ENCODE data around the gene TRDN.

TRDN gene, protein sequence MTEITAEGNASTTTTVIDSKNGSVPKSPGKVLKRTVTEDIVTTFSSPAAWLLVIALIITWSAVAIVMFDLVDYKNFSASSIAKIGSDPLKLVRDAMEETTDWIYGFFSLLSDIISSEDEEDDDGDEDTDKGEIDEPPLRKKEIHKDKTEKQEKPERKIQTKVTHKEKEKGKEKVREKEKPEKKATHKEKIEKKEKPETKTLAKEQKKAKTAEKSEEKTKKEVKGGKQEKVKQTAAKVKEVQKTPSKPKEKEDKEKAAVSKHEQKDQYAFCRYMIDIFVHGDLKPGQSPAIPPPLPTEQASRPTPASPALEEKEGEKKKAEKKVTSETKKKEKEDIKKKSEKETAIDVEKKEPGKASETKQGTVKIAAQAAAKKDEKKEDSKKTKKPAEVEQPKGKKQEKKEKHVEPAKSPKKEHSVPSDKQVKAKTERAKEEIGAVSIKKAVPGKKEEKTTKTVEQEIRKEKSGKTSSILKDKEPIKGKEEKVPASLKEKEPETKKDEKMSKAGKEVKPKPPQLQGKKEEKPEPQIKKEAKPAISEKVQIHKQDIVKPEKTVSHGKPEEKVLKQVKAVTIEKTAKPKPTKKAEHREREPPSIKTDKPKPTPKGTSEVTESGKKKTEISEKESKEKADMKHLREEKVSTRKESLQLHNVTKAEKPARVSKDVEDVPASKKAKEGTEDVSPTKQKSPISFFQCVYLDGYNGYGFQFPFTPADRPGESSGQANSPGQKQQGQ

GRCh38 chr6:123636782-123637181 lies at the start of gene TRDN:
TRDN (minus strand) TSS chr6:123636950; CDS start chr6:123636775, 175 bp downstream.
- DNase-seq, result no peak

GRCh38 chr6:123681957-123682462 lies 45.3 kb upstream of the TRDN start:
- no peak for DNase-seq

DNA sequence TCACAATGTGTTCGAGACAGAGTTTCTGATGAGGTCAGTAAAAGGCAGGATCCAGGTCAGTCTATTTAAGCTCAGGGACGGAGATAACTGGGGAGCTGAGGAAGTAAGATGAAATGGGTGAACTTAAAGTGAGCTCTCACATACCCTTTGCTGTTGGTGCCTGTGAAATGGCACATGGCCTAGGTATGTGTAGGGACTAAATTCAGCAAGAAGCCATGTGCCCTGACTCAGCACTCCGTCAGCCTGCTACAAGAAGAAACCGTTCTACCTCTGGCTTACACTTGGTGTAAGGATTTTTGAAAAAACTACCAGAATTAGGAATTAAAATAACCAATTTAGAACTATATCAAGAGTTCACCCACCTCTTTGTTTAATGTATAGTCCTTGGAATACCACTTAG lies 41.1 kb upstream of the TRDN start:
- no peak for DNase-seq

DNA sequence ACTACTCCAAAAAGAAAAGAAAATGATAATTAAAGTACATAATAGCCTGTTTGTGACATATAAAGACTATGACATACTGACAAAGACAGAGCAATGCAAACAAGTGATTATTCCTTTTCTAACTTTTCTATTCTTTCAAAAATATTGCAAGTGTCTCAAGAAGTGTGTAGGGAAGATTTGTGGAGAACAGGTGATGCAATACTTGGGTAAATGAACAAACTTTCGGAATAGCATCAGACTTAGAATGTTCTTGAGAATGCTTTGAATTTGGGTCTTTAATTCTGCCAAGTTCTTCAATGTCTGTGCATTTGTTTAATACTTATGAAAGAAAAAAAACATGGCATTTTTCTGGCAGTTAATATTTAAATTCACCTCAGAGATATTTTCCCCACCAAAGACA lies 40.0 kb upstream of the TRDN start:
- no peak for DNase-seq

DNA sequence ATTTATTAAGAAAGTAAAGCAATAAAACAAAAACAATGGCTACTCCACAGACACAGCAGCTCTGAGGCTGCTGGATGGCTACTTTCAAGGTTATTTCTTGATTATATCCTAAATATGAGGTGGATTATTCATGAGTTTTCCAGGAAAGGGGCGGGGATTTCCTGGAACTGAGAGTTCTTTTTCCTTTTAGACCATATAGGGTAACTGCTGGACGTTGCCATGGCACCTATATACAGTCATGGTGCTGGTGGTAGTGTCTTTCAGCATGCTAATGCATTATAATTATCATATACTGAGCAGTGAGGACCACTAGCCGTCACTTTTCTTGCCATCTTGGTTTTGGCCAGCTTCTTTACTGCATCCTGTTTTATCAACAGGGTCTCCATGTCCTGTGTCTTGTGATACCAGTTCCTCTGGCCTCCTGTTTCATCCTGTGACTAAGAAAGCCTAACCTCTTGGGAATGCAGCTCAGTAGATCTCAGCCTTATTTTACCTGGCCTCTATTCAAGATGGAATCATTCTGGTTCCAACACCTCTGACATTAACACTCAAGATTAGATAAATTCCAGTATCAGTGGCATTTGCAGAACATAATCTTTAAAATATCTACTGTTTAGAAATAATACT lies 32.3 kb upstream of the TRDN start:
- DNase-seq, result no peak

DNA sequence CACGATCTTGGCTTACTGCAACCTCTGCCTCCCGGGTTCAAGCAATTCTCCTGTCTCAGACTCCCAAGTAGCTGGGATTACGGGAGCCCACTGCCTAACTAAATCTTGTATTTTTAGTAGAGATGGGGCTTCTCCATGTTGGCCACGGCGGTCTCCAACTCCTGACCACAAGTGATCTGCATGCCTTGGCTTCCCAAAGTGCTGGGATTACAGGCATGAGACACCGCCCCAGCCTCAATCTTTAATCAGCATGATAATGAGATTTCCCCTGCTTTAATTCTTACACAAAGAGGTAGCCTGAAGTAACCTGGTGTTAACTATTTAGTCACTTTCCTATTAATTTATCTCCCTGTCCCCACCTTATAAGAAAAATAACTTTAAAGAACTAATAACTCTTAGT lies 31.3 kb upstream of the TRDN start:
- DNase-seq, result no peak

DNA sequence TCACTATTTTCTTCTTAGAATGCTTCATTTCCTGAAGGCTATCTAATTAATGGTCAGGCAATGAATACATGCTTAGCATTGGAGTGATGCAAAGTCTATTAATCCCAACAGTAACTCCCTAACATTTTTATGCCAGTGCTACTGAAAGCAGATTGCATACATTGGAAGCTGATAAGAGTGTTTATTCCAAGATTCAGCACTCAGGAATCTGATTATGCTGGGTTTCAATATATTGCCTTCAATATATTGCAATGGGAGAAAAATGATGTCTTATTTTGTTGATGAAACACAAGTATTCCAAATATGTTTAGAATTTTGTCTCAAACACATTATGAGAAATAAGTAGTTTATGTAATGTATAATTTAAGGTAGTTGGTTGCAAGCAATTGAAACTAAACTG lies 26.7 kb upstream of the TRDN start:
- no peak for DNase-seq

DNA sequence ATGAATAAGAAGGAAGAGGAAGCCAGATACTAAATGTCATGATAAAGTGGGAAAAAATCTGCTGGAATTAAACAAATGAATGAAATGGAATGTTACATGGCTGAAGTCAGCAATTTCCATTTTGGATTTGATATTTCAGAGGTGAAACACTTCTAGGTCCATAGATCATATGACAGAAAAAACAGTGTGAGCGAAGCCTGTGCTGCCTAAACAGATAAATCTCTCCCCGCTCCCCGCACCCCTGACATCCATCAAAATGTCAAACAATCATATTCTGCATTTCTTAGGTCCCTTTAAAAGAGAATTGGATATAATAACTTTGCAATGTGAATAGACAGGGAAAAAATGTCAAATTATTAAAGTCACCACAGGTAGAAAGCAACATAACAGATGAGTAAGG lies 26.0 kb upstream of the TRDN start:
- no peak for DNase-seq

DNA sequence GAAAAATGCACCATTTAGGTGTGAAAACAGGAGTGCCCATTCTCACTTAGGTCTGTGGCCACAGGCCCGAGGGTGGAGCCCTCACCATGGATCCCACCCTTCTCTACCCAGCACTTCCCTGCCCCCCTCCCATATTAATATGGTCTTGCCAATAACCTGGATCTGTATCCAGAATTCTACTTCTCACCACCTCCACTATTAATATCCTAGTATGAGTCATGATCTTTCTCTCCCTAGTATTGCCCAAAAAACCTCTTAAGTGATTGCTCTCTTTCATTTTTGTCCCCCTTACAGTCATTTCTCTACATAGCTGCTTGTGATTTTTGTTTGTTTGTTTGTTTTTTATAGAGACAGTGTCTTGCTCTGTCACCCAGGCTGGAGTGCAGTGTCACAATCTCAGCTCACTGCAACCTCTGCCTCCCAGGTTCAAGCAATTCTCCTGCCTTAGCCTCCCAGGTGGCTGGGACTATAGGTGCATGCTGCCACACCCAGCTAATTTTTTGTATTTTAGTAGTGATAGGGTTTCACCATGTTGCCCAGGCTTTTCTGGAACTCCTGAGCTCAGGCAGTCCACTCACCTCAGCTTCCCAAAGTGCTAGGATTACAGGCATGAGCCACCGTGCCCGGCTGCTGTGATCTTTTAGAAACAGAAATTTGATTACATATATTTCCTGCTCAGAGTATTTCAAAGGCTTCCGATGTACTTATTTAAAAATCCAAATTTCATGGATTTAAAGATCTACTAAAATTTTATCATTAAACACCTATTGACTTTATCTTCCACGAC lies 24.5 kb upstream of the TRDN start:
- DNase-seq, result no peak

DNA sequence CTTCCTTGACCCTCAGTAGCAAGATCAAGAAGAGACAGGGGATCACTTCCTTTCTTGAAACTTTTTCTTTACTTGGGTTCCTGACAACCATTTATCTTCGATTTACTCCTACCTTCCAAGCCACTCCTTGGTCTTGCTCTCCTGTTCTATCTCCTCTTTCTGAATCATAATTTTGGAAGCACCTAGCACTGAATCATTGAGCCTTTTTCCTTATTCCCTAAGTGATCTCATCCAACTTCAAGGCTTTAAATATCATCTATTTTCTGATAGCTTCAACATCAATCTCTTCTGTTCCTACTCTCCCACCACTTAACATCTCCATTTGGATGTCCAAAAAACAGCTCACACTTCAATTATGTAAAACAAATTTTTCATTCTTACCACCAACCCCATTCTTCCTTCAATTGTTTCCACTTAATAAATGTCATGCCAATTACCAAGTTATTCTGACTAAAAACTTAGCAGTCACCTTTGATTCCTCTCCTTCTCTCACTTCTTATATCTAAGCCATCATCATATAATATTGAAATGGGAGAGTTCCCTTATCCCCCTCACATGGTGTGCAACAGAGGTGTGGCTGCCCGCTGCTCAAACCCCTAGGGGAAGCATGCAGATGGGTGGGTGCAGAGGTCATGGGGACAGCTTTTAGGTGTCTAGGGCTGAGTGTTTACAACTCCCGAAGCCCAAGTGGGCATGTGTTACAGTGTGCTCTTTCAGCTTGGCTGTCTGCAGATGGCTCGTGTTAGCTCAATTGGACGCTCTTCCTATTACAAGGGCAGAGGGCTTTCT lies 23.4 kb upstream of the TRDN start:
- DNase-seq, result no peak

DNA sequence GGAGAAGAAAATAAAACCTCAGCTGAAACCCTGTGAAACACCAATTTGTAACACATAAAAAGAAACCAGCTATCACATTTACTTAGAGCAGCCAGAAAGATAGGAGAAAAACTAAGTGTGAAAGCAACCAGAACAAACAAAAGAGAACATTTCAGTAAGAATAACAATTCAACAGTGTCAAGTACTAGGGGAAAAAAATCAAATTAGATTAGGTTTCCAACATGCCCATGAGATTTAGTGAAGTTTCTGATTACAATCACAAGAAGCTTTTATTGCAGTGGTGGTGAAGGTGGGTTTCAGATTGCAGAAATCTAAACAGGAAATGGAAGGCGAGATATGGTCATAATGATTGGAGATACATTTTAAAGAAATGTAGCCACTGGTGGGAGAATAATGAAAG lies 22.1 kb upstream of the TRDN start:
- no peak for DNase-seq

DNA sequence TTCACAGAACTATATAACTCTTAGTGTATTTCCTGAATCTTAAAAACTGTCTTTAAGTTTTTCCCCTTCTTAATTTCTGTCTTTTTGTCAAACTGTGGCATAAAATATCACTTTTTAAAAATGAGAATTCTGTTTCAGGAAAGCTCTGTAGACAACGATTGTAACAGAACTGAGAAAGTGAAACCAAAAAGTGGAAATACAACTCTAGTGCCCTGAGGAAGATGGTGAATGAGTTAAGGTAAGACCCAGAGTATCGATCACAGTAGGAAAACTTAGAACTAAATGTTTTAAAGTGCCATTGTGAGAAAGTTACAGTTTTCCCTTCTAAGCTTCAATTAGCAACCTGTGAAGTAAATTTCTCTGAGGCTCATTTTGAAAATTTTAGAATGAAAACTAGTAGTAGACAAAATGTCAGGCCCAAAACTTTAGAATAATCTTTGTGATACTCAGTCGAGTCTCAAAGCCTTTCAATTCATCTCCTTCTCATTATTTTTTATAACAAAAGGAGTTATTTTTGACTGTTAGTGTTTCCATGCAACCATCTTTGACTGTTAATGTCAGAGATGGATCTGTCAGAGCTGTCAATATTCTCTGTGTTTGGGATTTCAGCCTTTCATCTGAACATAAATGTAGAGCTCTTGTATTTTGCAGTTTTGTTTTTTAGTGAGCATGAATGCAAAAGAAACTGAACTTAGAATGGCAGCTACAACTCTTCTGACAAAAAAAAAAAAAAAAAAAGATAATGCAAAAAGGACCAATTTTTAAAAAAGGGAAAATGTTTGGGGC lies 19.0 kb upstream of the TRDN start:
- DNase-seq, result no peak

DNA sequence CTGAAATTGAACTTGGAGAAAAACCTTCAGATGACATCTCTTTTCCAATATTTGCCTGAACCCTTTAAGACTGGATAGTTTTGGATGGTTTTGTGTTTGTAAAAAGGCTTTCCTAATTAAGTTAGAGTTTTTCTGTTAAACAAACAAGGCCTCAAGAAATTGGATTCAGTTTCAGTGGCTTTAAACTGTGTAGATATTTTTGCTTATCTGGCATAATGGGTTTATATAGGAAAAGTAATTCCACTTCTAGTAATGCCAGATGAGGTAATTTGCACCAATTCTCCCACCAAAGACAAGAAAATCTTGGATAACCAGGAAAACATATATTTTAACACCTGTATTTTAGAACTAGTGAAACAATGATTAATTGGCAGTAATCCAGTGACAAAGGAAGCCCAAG lies 12.0 kb upstream of the TRDN start:
- DNase-seq, result no peak

- no peak for DNase-seq
Observed at GRCh38 chr6:123648020-123648580, 11.3 kb upstream of the TRDN start.

DNA sequence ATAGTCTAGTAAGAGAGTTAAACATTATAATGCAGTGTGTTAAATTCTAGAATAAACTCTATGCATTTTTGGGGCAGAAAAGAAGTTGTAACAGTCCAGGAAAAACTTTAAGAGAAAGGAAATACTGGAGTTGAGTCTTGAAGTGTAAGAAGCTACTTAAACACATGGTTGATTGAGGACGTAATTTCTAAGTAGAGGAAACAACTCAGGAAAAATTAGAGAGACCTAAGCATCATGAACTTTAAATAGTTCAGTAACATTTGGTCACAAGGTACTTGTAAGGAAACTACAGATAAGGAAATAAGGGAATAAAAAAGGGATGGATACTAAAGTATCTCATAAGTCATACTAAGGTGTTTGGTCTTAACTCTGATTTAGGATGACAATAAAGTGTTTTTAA lies 4.7 kb upstream of the TRDN start:
- no peak for DNase-seq

DNA sequence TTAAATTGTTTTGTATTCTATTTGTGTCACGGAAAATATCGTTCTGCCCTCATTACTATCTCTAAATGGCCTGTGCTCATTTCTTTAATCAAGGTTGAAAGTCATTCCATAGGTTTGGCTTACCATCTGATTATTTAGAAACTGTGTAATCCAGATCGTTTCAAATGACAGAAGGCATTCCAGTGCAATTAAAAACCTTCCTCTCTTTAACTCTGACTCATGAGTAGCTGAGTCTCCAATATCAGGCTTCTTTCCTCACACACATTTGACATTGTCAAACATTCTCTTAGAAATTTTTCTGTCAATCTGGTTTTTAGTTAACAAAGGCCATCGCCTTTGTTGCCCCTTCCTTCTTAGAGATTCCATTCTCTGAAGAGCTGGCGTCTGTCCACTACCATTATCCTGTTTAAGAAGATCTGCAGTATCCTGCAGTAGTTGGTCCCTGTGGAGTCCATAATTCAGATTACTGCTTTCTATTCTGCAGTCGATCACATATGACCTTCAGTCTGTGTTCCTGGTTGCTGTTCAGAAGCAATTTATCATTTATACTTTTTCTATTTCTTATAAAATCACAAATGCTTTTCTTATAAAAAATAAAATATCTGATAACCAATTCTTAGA lies 3.9 kb upstream of the TRDN start:
- DNase-seq, result no peak

GRCh38 chr6:123638865-123639264 lies 2.1 kb upstream of the TRDN start:
- DNase-seq, result no peak

GRCh38 chr6:123636282-123636681 lies 468 bp downstream of the TRDN start:
- DNase-seq, result no peak

GRCh38 chr6:123635567-123635966 lies 1.2 kb downstream of the TRDN start:
- no peak for DNase-seq

- no peak for DNase-seq
Observed at GRCh38 chr6:123635144-123635543, 1.6 kb downstream of the TRDN start.

DNA sequence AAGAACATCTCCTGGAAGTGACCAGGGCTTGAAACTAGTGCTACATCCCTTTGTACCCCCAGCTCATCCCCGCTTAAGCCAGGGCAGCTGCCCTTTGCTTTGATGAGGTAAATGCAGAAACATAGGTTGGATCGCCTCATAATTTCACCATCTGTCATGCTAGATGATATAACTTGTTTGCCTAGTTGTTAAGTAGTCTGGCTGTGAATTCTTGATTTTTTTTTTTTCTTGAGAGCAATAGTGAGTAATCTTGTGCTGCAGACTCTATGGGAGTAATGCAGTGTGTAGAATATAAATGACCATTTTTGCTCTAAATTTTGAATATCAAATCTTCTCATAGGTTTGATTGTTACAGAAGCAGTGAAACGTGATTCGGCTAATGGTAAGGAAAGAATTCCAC lies 4.1 kb downstream of the TRDN start:
- DNase-seq, result no peak

Data from activated CD4-positive, alpha-beta T cell treated with anti-CD3 and anti-CD28 coated beads, Interleukin-10, Interleukin-2, amounts not matched to agents 100 ng/mL and 50 ng/mL, durations not matched to agents 16 hours and 8 hours (primary cell).